ENCODE results near the gene ZBED4. TPM values are rescaled to one million over a fixed set of nuclear protein-coding genes. Genes with fewer than 3 reads are reported as not detected.

Gene ZBED4
- total and polyA plus RNA-seq, 2 of the 13 experiments (the other 11 are each of a cell fraction or from before 2014, with no cell fraction given), result 5.4 to 9.6 TPM

GRCh38 chr22:49934160-49934890, 80.7 kb downstream of the ZBED4 start (continued):
- TF ChIP-seq PATZ1 (CRISPR knock-in tag; IDR thresholded peaks at IDR 0.05) (peak; percentile 30; the same call in 1 of the 2 replicates), ZNF687 (CRISPR knock-in tag; IDR thresholded peaks at IDR 0.05) (0 out of 2 replicates have a peak, but pooled peaks have one; percentile 6), SOX6 (IDR thresholded peaks at IDR 0.05) (no peak), SOX6 (CRISPR knock-in tag; IDR thresholded peaks at IDR 0.05) (no peak), BCL6 (CRISPR knock-in tag; IDR thresholded peaks at IDR 0.05) (0 out of 2 replicates have a peak, but pooled peaks have one; percentile 23), ZBTB7A (CRISPR knock-in tag; IDR thresholded peaks at IDR 0.05) (peak; percentile 42; the same call in 1 of the 2 replicates), THRA (CRISPR knock-in tag; IDR thresholded peaks at IDR 0.05; ENCODE audit: borderline replicate concordance) (peak; percentile 98), SPEN (CRISPR knock-in tag; IDR thresholded peaks at IDR 0.05; ENCODE audit: low read depth) (peak; percentile 3; the same call in 1 of the 2 replicates), HOXA7 (CRISPR knock-in tag; IDR thresholded peaks at IDR 0.05) (no peak), SP5 (CRISPR knock-in tag; IDR thresholded peaks at IDR 0.05; ENCODE audit: borderline replicate concordance, low read depth) (peak; percentile 23; the same call in 1 of the 2 replicates), TP53 (CRISPR knock-in tag; conservative IDR thresholded peaks at IDR 0.05) (no peak), ZNF644 (CRISPR knock-in tag; IDR thresholded peaks at IDR 0.05; ENCODE audit: low read depth) (no peak), CCDC6 (CRISPR knock-in tag; IDR thresholded peaks at IDR 0.05) (no peak)
- TF ChIP-seq, protein P1, sequence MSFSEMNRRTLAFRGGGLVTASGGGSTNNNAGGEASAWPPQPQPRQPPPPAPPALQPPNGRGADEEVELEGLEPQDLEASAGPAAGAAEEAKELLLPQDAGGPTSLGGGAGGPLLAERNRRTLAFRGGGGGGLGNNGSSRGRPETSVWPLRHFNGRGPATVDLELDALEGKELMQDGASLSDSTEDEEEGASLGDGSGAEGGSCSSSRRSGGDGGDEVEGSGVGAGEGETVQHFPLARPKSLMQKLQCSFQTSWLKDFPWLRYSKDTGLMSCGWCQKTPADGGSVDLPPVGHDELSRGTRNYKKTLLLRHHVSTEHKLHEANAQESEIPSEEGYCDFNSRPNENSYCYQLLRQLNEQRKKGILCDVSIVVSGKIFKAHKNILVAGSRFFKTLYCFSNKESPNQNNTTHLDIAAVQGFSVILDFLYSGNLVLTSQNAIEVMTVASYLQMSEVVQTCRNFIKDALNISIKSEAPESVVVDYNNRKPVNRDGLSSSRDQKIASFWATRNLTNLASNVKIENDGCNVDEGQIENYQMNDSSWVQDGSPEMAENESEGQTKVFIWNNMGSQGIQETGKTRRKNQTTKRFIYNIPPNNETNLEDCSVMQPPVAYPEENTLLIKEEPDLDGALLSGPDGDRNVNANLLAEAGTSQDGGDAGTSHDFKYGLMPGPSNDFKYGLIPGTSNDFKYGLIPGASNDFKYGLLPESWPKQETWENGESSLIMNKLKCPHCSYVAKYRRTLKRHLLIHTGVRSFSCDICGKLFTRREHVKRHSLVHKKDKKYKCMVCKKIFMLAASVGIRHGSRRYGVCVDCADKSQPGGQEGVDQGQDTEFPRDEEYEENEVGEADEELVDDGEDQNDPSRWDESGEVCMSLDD (CRISPR knock-in tag; IDR thresholded peaks at IDR 0.05; ENCODE audit: borderline replicate concordance), result peak; percentile 67; the same call in 1 of the 2 replicates
- TF ChIP-seq, protein P2, sequence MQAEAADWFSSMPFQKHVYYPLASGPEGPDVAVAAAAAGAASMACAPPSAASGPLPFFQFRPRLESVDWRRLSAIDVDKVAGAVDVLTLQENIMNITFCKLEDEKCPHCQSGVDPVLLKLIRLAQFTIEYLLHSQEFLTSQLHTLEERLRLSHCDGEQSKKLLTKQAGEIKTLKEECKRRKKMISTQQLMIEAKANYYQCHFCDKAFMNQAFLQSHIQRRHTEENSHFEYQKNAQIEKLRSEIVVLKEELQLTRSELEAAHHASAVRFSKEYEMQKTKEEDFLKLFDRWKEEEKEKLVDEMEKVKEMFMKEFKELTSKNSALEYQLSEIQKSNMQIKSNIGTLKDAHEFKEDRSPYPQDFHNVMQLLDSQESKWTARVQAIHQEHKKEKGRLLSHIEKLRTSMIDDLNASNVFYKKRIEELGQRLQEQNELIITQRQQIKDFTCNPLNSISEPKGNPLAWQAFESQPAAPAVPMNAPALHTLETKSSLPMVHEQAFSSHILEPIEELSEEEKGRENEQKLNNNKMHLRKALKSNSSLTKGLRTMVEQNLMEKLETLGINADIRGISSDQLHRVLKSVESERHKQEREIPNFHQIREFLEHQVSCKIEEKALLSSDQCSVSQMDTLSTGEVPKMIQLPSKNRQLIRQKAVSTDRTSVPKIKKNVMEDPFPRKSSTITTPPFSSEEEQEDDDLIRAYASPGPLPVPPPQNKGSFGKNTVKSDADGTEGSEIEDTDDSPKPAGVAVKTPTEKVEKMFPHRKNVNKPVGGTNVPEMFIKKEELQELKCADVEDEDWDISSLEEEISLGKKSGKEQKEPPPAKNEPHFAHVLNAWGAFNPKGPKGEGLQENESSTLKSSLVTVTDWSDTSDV (CRISPR knock-in tag; IDR thresholded peaks at IDR 0.05), result no peak

Data from HepG2 (cell line).